HG02943 (cell line): Measurements from ENCODE around the gene RNF220.
"Not testable (repeated sequence)": the region's sequence is repeated elsewhere in the genome, so short reads cannot be mapped to it uniquely, and the experiment has no call there.

Experiments used
- ATAC-seq: cut with Tn5 transposase; IDR thresholded peaks from one replicate; pipeline ENCODE4 v1.9.1; 2021; ENCODE audit warnings: mild to moderate bottlenecking, low read depth, moderate library complexity; ENCODE audit not compliant: unreplicated experiment

The RNF220 gene

DNA sequence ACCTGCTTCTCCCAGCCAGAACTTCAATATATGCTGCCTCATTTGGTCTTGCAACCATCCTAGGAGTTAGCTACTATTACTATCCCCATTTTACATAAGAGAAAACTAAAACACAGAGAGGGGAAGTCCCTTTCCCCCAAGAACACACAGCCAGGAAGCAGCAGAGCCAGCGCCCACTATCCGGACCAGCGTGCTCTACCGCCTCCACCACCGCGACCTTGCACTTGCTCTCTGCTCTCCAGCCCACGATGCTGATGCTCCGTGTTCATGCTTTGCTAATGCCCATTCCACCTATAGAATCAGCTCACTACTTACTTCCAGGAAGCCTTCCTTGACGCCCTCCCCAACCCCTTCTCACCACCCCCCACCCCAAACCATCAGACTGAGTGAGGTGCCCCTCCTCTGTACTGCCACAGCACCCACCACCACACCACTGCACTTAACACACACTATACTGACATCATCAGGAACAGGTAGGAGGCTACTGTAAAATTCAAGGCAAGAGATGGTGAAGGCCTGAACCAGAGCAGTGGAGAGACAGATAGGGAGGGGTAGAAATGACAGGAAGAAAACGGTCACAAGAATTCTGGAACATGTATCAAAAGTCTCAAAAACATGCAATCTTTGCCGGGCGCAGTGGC is 259.8 kb downstream of the RNF220 start:
- ATAC-seq = no peak

DNA sequence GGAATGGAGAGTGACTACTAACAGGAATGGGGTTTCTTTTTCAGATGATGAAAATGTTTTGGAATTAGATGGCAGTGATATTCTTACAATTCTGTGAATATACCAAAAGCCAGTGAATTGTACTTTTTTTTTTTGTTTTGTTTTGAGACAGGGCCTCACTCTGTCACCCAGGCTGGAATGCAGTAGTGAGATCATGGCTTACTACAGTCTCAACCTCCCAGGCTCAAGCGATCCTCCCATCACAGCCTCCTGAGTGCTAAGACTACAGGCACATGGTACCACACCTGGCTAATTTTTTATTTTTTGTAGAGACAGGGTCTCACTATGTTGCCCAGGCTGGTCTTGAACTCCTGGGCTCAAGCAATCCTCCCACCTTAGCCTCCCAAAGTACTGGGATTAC is 261.7 kb downstream of the RNF220 start:
- ATAC-seq = not testable (repeated sequence)

DNA sequence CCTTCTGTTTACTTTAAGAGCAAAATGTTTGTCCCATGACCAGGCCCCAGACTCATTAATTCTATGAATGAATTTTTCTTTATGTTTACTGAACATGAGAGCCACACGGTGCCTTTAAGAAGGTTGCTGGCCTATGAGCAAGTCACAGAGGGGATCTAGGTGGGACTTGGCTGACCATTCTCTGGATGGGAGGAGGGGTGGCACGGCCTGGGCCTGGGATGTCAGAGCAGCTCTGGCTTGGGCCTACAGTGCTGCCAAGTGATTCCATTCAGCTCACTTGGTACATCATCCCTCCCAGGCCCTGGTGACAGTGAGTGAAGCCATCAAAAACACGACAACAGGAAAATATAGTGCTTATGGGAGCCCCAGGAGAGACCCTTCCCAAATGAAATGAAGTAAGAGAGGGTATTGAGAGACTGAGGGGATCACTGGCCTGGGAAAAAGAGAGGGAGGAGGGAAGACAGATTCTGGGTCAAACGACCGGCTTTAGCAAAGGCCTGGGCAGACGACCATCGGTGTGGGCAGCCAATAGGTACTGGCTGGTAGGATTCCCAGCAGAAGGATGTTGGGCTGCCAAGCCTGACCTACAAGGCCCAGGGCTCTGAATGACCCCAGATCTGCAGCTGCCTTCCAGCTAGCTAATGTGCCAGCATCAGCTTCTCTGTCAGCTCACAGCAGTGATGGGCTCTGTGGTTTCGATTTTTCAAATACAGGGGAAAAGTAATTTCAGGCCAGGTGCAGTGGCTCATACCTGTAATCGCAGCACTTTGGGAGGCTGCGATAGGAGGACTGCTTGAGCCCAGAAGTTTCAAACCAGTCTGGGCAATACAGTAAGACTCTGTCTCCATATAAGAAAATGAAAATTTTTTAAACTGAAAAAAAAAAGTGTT is 265.9 kb downstream of the RNF220 start:
- no peak for ATAC-seq

DNA sequence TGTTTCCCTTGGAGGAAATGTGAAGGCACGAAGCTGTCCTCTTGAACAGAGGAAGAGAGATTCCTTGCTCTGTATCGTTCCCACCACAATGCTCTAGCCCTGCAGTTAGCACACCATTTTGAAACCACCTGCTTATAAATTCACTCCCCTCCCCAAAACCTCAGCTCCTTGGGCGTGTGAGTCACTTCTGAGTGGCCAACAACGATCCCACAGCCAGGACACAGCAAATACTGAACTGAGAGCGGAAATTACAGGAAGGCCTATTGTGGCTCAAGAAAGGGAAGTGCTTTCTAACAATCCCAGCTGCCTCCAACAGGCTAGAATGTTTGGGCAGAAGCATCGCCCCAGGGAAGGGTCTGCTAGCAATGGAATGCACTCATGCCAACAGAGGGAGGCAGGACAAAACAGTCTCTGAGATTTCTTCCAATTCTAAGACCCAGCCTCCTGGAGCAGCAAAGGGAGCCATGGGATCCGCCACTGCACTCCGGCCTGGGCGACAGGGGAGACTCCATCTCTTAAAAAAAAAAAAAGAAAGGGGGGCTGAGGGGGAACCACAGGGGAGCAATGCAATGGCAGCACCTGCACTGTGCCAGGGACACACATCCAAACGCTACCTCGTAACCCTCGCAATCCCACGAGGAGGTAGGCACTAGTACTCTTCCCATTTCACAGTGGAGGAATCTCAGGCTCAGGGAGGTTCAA is 267.4 kb downstream of the RNF220 start:
- no peak for ATAC-seq

DNA sequence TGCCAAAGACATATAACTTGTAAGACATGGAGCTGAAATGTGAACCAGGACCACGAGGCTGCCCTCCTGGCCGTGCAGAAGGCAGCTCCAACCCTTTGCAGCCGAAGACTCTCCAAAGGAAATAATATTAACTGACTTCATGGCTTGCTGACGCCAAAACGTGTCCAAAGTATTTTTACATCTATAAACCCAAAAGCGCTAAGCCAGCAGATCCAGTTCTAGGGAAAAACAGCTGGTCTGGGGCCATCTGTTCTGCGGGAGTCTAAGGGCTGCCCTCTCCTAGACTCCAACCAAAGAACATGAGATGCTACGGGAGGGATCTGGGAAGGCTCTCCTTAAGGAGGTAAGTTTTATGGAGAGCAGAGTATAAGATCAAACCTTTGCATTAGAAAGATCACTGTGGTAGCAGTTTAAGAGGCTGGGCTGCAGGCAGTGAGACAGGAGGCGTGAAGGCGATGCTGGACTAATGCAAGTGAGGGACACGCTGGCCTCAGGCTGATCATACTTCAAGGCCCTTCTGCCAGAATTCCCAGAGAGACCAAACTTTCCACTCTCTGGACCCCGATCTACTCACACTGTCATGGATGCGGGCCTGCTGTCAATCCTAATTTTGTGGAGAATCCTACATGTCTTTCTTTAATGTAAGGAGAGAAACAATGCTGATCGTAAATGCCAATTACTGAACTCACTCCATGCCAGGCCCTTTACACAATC is 268.1 kb downstream of the RNF220 start:
- ATAC-seq = no peak

DNA sequence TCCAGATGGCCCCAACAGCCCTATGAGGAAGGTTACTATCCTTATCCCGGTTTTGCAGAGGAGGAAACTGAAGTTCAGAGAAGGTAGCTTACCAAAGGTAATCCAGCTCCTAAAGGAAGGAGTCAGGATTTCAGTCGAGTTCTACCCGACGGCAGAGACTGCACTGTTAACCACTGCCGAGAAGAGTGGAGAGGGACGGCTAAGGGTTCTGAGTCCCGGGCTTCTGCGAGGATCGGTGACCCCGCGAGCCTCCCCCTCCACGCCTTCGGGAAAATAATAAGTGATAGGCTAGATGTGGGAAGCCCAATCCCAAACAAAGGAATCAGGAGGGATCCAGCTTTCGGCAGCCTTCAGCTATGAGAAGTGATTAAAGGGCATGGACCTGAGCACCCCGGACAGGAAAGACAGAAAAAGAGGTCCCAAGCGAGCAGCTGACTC is 268.6 kb downstream of the RNF220 start:
- ATAC-seq = peak; percentile 2

DNA sequence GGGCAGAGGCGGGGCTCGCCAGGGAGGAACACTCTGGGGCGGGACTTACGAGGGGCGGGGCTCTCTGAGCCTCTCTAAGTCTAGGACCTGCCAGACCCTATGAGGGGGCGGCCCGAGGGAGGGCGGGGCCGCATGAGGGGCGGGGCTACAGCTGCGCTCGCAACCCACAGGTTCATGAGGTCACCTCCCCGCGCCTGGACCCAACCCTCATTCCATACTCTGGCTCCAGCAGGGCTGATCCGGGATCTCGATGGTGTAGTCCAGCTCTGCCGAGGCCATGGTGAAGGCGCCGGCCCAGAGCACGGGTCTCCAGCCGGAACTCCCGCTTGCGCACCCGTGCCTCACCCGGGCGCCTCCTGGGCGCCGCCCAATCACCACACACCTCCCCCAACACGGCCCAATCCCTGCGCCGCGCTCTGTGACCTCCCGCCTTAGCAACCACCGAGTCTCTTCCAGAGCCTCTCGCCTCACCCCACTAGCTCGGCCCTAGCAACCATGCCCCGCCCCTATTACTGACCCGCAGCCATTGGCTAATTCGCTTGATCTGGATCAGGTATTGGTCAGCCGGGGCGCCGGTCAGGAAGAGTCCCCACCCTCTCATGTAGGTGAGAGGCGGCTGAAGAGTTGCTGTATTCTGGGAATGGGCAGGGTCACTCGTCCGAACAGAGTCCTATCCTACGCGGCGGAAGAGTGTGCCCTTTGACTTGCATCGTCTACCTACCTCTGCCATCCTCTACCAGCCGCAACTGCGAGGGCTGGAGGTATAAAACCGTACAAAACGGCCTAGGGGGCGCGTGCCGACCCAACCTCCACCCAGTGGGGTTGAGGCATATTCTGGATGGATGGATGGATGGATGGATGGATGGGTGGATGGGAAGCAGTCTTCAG is 269.3 kb downstream of the RNF220 start, which contains the start of the genes ARMH1 and TMEM53:
Gene ARMH1, plus strand, starts transcription at position 602 of the 888 bp plus-strand sequence. CDS start 14,984 bp downstream, outside the sequence.
Gene TMEM53, minus strand, starts transcription at position 369 of the 888 bp plus-strand sequence. Its CDS starts 90 bp downstream, at position 279.
- peak; percentile 84 for ATAC-seq

DNA sequence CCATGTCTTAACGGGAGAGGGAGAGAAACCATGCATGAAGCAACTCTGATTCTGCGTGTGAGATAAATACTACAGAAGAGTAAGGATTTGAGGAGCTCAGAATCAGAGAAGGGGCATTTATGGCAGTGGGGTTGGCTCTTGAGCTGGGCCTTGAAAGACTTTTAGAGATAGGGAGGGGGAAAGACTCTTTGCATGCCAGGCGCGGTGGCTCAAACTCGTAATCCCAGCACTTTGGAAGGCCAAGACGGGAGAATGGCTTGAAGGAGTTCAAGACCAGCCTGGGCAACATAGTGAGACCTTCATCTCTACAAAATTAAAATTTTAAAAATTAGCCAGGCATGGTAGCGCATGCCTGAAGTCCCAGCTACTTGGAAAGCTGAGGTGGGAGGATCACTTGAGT is 270.1 kb downstream of the RNF220 start:
- no peak for ATAC-seq

DNA sequence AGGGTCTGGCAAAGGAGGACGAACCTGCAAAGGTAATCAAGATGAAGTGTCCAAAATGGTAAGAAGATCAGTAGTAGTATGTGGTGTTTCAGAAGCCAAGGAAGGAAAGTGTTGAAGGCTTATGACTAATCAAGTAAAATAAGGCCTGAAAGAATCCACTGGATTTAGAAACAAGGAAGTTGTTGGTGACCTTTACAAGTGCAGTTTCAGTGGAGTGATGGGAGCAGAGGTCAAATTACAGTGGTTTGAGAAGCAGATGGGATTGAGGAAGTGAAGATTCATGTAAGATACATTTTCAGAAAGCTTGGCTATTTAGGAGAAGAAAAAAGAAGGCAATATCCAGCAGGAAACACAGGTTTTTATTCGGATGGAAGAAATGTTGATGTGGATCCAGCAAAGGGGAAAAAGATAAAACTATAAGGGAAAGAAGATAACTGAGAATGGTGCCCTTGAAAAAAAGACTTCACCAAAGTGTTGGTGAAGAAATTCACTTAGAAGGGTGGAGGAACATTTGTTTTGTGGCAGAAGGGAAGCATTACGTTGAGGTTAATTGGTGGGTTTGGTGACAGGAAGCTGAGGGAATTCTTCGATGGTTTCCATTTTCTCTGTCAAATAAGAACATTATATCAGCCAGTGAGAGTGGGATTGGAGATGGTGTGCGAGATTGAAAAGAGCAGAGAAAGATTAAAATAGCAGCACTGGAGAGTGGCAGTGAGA is 271.6 kb downstream of the RNF220 start:
- no peak for ATAC-seq

DNA sequence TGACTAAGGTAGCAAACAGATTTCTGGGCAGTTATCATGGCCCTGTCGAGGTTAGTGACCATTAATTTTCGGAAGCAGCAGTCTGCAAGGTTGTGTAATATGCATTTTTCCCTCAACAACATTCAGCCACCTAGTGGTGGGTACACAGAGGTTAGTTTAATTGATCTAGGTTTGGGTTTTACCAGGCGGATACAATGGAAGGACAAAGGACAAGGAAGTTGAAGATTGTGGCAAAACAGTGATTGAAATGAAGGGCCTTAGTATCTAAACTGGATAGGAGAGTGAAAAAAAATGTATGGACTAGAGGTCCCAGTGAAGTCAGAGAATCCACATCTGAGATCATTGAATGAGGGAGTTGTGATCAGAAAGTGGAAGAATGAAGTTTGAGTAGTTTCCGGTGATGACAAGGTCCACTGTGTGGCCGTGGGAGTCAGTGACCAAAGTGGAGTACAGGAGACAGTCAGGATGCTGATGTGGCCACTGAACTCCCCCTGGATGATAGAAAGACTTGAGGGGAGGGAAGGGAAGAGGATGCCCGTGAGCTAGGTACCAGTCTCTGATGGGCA is 272.2 kb downstream of the RNF220 start:
- no peak for ATAC-seq

DNA sequence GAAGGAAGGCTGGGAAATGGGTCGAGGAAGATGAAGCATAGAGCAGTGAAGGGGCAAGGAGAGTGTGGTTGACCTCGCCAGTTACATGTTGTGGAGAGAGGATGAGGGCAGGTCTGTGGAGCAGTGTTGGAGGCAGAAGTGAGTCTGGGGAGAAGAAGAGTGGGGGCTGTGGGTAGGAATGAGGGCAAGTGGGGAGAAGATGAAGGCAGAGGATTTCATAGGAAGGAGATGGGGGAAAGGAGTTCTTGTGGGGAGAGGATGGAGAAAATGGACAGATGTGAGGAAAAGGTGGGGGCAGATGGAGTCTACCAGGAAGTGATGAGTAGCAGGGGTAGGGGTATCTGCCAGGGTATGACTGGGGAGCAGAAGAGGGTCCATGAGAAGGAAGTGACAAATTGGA is 273.1 kb downstream of the RNF220 start:
- ATAC-seq = no peak

DNA sequence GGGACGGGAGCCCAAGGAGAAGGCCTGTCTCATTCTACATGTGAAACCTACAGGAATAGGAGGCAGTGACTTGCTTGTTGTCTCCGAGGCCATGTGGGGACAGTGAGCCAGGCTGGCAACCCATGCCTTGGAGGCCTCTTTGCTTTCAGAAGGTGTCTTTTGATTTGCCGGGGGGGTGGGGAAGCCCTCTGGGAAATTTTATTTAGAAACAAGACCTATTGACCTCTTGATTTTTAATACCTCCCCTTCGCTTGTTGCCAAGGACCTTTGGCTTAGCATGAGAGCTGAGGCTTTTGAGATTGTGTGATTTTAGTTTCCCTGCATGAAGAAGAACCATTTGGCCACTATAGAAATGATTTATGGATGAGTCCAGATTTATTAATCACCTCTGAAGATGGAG is 273.6 kb downstream of the RNF220 start:
- no peak for ATAC-seq

DNA sequence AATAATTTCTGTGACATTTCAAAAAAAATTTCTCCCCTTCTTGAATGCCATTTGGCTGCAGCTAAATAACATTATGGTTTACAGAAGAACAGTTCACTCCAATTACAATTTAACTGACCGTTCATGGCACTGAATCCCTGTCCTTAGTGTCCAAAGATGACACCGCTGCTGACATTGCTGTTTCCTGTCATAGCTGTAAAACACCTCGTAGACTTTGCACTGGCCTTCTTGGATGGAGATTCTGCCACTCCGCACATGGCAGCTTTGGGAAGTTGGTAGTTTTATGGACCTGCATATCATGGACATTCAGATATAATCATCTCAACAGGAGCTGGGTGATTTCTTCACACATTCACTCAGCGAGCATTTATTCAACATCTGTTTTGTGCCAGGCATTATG is 274.4 kb downstream of the RNF220 start:
- ATAC-seq = no peak

DNA sequence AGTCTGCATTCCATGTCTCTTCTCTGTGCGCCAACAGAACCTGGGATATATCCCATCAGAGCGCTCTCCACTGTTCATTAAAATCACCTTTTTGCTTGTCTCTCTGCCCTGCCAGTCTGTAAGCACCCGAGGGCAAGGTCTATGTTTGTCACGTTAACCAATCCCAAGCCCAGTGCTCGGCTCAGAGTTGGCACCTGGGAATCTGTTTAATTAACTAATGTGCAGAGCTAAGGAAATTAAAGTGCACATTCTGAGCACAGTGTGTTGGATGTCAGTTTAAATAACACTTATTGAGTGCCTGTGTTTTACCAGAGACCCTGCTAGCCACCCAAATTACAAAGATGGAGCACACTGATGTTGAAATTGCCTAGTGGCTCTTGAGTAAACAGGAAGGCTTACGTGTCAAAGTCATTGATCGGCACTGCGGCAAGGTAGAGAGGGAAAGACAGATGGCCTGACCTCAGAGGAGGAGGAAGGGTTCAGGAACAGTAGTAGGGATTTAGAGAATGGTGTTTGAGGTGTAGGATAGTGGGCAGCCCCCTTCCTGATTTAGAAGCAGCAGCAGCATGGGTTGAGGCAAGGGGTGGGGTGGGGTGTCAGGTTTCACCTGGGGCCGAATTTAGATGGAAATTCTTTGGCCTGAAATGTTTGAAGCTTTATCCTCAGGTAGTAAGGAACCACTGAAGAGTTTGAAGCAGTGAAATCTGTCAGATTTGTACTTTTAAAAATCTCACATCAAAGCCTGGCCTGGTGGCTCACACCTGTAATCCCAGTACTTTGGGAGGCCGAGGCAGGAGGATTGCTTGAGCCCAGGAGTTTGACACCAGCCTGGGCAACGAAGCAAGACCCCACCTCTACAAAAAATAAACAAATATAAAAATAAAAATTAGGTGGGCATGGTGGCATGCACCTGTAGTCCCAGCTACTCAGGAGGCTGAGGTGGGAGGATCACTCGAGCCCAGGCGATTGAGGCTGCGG is 277.1 kb downstream of the RNF220 start:
- no peak for ATAC-seq

DNA sequence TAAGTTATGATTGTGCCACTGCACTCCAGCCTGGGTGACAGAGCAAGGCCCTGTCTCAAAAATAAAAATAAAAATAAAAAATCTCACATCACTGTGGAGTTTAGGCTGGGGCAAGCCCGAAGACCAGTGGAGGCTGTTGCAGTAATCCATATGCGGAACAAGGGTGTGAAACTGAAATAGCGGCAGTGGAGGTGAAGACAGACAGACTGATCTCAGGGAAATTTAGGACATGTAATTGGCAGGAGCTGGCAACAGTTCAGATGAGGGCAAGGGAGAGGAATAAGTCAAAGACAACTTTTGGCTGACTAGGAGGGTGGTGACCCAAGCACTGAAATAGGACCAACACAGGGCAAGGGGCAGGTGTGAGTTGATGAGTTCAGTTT is 277.8 kb downstream of the RNF220 start:
- no peak for ATAC-seq

DNA sequence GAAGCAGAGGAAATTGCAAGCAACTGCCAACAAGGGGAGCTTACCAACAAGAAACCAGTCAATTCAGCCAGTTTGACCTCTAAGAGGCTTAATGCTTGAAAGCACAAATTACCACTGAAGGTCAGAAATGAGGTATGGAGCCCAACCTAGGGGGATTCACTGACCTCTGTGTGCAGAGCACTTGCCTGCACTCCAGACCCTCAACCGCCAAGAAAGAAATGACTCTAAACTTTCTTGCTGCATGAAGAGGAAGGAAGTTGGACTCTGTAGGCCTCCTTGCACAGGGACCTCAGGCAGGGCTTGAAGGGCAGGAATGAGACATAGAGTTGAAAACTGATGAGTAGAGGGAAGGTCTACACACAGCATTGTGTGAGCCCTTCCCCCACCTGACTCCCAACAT is 279.5 kb downstream of the RNF220 start:
- no peak for ATAC-seq

DNA sequence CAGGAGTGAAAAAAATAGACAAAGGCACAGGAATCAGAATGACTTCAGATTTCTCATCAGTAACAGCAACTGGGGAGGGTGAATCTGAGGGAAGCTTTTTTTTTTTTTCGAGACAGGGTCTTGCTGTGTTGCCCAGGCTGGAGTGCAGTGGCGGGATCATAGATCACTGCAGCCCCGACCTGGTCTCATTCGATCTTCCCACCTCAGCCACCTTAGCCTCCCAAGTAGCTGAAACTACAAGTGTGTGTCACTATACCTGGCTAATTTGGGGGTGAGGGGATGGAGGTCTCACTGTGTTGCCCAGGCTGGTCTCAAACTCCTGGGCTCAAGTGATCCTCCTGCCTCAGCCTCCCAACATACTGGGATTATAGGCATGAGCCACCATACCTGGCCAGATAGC is 280.2 kb downstream of the RNF220 start:
- no peak for ATAC-seq
